ENCODE measurements around the gene LRRC74B. TPM values are rescaled to one million over a fixed set of nuclear protein-coding genes. Genes with fewer than 3 reads are reported as not detected.

The LRRC74B gene
- total and polyA plus RNA-seq, 2 donors from 2014 or later, result not detected

DNA sequence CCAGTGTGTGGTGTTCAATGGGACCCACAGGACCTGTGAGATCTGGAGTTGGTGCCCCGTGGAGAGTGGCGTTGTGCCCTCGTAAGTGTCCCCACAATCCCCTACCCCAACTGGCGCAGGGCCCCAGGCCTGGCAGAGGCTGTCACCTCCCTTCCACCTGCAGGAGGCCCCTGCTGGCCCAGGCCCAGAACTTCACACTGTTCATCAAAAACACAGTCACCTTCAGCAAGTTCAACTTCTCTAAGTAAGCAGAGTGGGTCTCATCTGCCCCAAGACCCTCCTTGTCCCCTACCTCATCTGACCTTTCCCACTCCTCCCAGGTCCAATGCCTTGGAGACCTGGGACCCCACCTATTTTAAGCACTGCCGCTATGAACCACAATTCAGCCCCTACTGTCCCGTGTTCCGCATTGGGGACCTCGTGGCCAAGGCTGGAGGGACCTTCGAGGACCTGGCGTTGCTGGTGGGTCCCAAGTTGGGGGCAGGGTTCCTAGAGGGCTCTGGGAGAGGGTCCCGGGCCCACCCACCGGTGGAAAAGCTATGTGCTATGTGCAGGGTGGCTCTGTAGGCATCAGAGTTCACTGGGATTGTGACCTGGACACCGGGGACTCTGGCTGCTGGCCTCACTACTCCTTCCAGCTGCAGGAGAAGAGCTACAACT lies 22.7 kb upstream of the LRRC74B start:
- Histone ChIP-seq H3K4me1 (ENCODE audit: control insufficient read depth in 2 of 3, insufficient read depth in 2 of 3, low read depth in 1 of 3, low read length in 3 of 3) (no peaks in the 10 kb centered on the region), H3K27me3 (ENCODE audit: control insufficient read depth, insufficient read depth, low read length) (no peaks in the 10 kb centered on the region), H3K36me3 (ENCODE audit: control insufficient read depth in 2 of 3, insufficient read depth in 3 of 3, low read length in 3 of 3) (no peaks in the 10 kb centered on the region), H3K9ac (ENCODE audit: low read length in 3 of 3) (no peak overlapping the region), H3K4me3 (ENCODE audit: low read length in 3 of 3) (no peak overlapping the region), H3K27ac (ENCODE audit: low read depth in 2 of 2, low read length in 2 of 2) (no peak overlapping the region), H3K9me3 (ENCODE audit: control insufficient read depth in 2 of 3, insufficient read depth in 1 of 3, low read length in 3 of 3) (no peaks in the 10 kb centered on the region)
- TF ChIP-seq, protein P1, sequence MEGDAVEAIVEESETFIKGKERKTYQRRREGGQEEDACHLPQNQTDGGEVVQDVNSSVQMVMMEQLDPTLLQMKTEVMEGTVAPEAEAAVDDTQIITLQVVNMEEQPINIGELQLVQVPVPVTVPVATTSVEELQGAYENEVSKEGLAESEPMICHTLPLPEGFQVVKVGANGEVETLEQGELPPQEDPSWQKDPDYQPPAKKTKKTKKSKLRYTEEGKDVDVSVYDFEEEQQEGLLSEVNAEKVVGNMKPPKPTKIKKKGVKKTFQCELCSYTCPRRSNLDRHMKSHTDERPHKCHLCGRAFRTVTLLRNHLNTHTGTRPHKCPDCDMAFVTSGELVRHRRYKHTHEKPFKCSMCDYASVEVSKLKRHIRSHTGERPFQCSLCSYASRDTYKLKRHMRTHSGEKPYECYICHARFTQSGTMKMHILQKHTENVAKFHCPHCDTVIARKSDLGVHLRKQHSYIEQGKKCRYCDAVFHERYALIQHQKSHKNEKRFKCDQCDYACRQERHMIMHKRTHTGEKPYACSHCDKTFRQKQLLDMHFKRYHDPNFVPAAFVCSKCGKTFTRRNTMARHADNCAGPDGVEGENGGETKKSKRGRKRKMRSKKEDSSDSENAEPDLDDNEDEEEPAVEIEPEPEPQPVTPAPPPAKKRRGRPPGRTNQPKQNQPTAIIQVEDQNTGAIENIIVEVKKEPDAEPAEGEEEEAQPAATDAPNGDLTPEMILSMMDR (IDR thresholded peaks at IDR 0.05; ENCODE audit: borderline replicate concordance, extremely low read depth, insufficient read depth), result no peak
- no peak for DNase-seq
- intact Hi-C loops (cut with DNase I), result no loop called here
- no peak for FAIRE-seq

DNA sequence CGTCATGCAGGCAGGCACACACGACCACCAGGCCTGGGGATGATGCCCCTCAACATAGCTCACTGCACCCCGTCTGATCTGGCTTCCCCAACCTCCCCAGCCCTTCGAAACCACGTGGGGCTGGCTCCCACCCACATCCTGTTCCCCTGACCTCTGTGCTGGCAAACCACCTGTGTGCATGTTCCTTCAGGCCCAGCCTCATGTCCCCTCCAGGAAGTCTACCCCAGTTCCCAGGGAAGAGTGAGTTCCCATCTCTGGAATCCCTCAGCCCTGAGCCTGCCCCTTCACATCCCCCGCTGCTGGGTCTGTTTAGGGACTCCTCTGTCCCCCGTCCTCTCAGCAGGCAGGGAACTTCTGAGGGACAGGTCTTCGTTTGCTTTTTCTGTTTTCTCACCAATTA lies 20.5 kb upstream of the LRRC74B start:
- Histone ChIP-seq H3K36me3 (ENCODE audit: control insufficient read depth in 2 of 3, insufficient read depth in 3 of 3, low read length in 3 of 3) (no peaks in the 10 kb centered on the region), H3K4me1 (ENCODE audit: control insufficient read depth in 2 of 3, insufficient read depth in 2 of 3, low read depth in 1 of 3, low read length in 3 of 3) (no peaks in the 10 kb centered on the region), H3K9me3 (ENCODE audit: control insufficient read depth in 2 of 3, insufficient read depth in 1 of 3, low read length in 3 of 3) (no peaks in the 10 kb centered on the region), H3K27me3 (ENCODE audit: control insufficient read depth, insufficient read depth, low read length) (no peaks in the 10 kb centered on the region), H3K27ac (ENCODE audit: low read depth in 2 of 2, low read length in 2 of 2) (no peak overlapping the region), H3K9ac (ENCODE audit: low read length in 3 of 3) (no peak overlapping the region), H3K4me3 (ENCODE audit: low read length in 3 of 3) (no peak overlapping the region)
- no peak for DNase-seq
- TF ChIP-seq, protein P1 (IDR thresholded peaks at IDR 0.05; ENCODE audit: borderline replicate concordance, extremely low read depth, insufficient read depth), result no peak
- intact Hi-C loops (cut with DNase I), result no loop called here
- no peak for FAIRE-seq

DNA sequence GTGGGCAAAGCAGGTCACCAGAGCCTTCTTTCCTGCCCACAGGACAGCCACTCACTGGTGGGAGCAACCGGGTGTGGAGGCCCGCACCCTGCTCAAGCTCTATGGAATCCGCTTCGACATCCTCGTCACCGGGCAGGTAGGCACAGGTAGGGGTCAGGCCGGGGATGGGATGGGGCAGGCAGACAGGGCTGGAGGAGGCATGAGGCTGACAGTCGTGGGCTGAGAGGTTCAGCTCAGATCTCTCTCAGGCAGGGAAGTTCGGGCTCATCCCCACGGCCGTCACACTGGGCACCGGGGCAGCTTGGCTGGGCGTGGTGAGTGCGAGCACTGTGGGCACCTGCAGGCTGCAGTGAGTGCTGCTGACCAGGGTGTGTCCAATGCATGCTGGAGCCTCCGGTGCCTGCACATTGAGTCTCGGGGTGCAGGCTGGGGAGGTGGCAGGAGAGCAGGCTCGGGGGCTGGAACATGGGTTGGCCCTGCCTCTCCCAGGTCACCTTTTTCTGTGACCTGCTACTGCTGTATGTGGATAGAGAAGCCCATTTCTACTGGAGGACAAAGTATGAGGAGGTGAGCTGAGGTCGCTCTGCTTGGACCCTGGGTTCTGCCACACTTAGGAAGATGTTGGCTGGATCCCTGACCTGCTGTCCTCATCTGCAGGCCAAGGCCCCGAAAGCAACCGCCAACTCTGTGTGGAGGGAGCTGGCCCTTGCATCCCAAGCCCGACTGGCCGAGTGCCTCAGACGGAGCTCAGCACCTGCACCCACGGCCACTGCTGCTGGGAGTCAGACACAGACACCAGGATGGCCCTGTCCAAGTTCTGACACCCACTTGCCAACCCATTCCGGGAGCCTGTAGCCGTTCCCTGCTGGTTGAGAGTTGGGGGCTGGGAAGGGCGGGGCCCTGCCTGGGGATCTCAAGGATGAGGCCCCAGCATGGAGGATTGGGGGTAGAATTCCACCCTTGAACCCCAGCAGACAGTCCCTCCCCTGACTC lies 19.7 kb upstream of the LRRC74B start:
- TF ChIP-seq, protein P1 (IDR thresholded peaks at IDR 0.05; ENCODE audit: borderline replicate concordance, extremely low read depth, insufficient read depth), result no peak
- H3K36me3 ChIP-seq (ENCODE audit: control insufficient read depth in 2 of 3, insufficient read depth in 3 of 3, low read length in 3 of 3), result no peaks in the 10 kb centered on the region
- intact Hi-C loops (cut with DNase I), result no loop called here
- H3K27me3 ChIP-seq (ENCODE audit: control insufficient read depth, insufficient read depth, low read length), result no peaks in the 10 kb centered on the region
- no peaks in the 10 kb centered on the region for H3K9me3 ChIP-seq (ENCODE audit: control insufficient read depth in 2 of 3, insufficient read depth in 1 of 3, low read length in 3 of 3)
- H3K9ac ChIP-seq (ENCODE audit: low read length in 3 of 3), result no peak overlapping the region
- FAIRE-seq, result no peak
- DNase-seq, result no peak
- H3K4me3 ChIP-seq (ENCODE audit: low read length in 3 of 3), result no peak overlapping the region
- no peak overlapping the region for H3K27ac ChIP-seq (ENCODE audit: low read depth in 2 of 2, low read length in 2 of 2)
- no peaks in the 10 kb centered on the region for H3K4me1 ChIP-seq (ENCODE audit: control insufficient read depth in 2 of 3, insufficient read depth in 2 of 3, low read depth in 1 of 3, low read length in 3 of 3)

Measured in kidney (tissue), 14 donors.